HG02970 (cell line): ENCODE results near the gene RAB24.
A peak's percentile ranks its signal among the peaks of the same experiment; 100 is the strongest.
"Not testable (repeated sequence)": the region's sequence is repeated elsewhere in the genome, so short reads cannot be mapped to it uniquely, and the experiment has no call there.

Experiments
- ATAC-seq: cut with Tn5 transposase; IDR thresholded peaks from one replicate; pipeline ENCODE4 v1.9.1; 2021; ENCODE audit warnings: mild to moderate bottlenecking, moderate library complexity, moderate number of reproducible peaks; ENCODE audit not compliant: unreplicated experiment, low FRiP score

The RAB24 gene

DNA sequence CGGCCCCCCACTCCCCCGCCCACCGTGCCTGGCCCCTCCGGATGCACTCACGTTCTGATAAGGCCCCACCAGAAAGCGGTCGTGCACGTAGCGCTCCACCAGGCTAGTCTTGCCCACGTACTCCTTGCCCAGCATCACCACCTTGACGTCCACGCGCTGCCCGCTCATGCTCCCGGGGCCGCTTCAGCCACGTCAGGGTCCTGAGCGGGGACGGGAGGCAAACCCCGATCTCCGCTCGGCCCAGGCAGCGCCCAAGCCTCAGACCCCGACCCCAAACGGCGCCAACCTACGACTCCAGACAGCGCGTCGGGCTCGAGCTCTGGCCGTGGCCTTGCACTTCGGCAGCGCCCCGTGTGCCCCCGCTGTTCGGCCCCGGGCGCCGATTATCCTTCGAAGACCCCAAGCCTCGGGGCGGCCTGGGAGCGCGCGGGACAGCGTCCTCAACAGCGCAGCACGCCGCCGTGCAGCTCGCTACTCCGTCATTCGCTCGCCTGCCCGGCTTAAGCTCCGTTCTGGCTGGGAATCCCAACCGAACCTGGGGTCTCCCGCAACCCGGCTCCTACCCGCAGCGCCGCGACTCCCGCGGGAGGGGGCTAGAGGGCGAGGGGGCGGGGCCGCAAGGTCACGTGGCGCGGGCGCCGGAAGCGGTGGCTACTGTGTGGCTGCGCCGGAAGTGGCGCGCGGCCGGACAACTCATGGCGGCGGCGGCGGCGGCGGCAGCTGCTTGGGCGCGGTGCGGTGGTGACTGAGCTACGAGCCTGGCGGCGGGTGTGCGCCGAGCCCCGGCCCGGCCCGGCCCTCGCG is at the start of gene RAB24, which contains the start of gene PRELID1:
Gene RAB24, minus strand, starts transcription at position 599 of the 804 bp plus-strand sequence. Its CDS starts 431 bp downstream, at position 168.
Gene PRELID1, plus strand, starts transcription at position 679 of the 804 bp plus-strand sequence. CDS start 187 bp downstream, outside the sequence.
- ATAC-seq, result peak; percentile 63

DNA sequence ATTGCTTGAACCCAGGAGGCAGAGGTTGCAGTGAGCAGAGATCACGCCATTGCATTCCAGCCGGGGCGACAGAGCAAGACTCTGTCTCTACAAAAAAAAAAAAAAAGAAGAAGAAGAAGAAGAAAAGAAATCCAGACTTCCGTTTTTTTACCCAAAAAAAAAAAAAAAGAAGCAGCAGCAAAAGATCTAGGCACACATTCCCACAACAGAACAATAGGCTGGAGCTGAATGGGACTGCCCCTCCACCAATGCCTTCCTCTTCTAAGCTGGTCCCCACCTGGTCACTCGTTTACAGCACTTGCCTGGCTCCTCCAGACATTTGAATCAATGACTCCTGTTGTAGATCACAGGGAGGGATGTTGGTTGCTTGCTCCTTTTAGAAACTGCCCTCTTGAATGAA is 49.6 kb upstream of the RAB24 start:
- no peak for ATAC-seq

DNA sequence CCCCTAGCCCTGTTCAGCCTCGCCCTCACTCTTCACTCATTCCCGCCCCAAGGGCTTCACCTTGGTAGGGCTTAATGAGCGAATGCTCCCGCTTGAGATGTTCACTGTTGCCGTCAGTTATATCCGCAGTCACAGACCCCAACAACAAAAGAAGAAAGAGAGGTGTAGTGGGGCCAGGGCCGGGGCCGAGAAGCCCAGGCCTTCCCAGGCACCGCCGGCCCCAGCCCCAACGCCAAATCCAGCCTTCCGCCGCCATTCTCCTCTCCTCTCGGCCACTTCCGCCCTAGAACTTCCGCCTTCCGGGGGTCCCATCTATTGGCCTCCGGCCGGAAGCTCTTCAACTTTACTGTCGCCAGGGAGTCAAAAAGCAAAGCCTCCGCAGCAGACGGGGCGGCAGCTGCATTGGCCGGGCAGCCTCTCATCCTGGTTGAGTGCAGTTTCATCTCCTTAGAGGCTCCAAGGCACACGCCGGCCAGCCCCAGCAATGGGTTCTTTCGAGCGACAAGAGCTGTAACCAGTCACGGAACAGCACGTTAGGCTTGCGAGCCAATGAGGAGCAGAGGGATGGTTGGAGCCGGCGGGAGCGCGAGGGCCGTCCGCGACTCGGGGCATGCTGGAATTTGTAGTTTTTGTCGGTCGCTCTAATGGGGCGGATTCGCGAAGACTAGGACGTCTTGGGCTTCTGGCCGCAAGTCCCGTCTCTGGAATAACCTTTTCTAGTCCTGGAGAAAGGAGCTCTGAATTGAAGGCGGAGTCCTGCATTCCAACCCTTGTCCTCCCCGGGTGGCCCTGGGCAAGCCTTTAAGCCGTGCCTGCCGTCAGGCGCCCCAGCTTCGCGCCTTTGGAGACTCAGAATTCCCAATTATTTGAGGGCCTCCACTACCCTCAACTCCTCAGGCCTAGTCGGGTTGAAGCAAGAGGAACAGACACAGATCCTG is 48.1 kb upstream of the RAB24 start, which contains the start of gene LMAN2:
Gene LMAN2, minus strand, starts transcription at position 277 of the 938 bp plus-strand sequence. Its CDS starts 21 bp downstream, at position 256.
- peak; percentile 94 for ATAC-seq

DNA sequence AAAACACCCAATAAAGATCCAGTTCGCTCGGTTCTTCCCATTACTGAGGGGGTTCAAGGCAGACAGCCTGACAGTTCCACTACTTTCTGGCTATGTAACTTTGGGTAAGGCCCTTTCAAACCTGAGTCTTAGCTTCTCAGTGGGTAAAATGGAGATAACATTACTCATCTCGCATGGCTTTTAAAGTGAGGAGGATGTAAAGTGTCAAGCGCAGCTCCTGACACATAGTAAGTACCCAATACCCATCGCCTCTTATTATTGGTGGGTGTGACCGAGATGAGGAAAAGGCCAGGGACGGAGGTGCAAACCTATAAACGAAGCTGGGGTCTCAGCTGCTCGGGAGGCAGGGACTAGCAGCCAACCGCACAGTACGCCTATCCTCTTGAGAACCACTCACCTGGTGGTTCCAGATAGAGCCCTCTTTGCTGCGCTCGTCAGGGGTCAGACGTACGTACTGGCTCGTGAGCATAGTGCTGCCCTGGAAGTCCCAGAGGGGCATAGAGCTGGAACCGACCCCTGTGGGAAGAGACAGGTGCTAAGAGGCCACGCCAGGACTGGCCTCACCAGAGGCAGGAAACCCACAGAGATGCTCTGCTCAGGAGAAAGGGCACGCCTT is 47.4 kb upstream of the RAB24 start:
- no peak for ATAC-seq

DNA sequence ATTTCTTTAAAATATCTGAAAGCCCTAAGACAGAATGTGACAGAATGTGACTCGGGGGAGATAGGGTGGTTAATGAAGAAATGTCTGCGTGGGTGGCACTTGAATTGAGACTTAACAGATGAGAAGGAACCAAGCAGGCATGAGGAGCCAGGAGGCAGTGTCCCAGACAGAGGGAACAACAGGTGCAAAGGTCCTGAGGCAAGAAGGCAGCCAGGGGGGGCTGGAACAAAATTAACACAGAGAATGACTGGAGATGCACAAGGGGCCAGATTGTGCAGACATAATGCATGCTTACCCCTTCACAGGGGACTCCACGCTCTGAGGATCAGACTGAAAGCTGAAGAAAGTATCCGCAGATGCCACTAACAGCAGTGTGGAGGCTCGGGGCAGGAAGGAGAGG is 46.2 kb upstream of the RAB24 start:
- no peak for ATAC-seq

DNA sequence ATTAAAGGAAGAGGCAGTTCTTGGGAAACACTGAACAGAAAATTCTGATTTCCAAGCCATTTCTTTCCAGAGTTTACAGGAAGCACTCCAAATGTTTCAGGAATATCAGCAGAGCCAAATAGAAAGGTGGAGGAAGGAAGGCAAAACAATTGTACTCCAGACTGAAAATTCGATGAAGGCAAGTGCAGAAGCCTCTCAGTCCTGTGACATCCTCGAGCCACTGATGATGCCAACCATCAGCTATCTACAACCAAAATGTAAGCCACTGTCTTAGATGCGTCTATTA is 45.8 kb upstream of the RAB24 start:
- no peak for ATAC-seq

DNA sequence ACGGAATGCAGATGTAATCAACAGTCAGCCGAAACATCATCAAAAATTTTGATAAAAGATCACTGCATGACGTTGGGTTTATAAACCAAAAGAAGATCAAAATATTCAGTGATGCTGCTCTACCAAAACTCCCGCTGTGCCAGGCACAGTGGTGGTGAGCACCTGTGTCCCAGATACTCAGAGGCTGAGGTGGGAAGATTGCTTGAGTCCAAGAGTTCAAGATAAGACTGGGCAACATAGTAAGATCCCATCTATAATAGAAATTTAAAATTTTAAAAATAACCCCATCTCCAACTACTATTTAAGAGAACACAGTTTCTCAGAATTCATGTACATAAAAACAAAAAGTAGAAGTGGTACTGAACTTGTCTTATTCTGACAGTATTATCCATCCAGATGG is 44.2 kb upstream of the RAB24 start:
- no peak for ATAC-seq

DNA sequence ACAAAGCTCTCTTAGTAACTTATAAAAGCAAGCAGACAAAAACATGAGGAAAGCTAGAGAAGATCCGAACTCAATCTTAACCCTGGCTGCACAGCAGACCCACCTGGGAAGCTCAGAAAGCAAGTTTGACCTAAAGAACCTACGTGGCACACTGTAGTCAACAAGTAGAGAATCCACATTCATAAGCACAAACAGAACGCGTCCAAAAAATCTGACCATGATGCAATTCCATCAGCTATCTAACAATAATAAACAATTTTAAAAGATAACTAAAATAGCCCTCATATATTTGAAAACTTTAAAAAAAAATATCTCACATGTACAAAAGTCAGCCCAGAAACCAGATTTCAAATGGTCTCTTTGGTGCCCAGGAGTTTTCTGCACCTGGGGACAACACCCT is 43.3 kb upstream of the RAB24 start:
- no peak for ATAC-seq

DNA sequence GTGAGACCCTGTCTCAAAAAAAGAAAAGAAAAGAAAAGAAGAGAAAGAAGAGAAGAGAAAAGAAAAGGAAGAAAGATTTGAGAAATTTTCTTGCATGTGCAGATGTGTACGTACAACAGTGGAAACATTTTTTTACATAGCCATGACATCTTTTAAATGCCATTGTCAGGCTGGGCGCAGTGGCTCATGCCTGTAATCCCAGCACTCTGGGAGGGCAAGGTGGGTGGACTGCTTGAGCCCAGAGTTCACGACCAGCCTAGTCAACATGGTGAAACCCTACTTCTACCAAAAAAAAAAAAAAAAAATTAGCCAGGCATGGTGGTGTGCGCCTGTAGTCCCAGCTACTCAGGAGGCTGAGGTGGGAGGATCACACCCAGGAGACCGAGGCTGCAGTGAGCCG is 41.4 kb upstream of the RAB24 start:
- no peak for ATAC-seq

DNA sequence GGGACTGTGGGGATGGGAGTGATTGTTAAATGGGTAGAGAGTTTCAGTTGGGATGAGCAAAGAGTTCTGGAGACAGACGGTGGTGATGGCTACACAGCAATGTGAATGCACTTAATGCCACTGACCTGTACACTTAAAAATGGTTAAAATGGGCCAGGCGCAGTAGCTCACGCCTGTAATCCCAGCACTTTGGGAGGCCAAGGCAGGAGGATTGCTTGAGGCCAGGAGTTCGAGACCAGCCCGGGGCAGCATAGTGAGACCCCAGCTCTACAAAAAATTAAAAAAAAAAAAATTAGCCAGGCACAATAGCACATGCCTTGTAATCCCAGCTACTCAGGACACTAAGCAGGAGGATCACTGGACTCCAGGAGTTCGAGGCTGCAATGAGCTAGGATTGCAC is 40.3 kb upstream of the RAB24 start:
- ATAC-seq, result no peak

DNA sequence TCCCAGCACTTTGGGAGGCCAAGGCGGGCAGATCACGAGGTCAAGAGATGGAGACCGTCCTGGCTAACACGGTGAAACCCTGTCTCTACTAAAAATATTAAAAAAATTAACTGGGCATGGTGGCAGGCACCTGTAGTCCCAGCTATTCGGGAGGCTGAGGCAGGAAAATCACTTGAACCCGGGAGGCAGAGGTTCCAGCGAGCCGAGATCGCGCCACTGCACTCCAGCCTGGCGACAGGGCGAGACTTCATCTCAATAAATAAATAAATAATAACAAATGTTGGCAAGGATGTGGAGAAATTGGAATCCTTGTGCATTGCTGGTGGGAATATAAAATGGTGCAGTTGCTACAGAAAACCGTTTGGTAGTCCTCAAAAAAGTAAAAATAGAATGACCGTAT is 39.5 kb upstream of the RAB24 start:
- ATAC-seq, result not testable (repeated sequence)

DNA sequence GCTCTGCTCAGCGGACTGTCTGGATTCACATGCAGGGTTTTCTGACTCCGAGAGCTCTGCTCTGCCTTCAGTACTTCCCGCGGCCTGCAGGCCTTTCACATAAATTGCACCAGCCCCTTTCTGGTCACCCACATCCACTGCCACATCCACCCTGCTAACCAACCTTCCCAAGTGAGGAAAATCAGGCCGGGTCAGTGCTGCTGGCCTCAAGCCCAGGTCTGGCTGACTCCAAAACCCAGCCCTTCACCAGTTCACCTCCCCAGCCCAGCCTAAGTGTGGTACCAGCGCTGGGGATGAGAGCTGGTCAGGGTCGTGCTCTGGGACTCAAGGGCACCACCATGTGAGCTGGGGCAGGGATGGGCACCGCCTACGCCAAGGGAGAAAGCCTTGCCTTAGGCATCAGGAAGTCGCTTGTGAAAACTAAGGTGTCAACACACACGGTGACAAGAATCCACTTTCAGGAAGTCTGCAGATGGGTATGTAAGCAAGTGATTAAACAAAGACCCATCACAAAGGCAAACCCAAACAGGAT is 35.7 kb upstream of the RAB24 start:
- ATAC-seq, result no peak

DNA sequence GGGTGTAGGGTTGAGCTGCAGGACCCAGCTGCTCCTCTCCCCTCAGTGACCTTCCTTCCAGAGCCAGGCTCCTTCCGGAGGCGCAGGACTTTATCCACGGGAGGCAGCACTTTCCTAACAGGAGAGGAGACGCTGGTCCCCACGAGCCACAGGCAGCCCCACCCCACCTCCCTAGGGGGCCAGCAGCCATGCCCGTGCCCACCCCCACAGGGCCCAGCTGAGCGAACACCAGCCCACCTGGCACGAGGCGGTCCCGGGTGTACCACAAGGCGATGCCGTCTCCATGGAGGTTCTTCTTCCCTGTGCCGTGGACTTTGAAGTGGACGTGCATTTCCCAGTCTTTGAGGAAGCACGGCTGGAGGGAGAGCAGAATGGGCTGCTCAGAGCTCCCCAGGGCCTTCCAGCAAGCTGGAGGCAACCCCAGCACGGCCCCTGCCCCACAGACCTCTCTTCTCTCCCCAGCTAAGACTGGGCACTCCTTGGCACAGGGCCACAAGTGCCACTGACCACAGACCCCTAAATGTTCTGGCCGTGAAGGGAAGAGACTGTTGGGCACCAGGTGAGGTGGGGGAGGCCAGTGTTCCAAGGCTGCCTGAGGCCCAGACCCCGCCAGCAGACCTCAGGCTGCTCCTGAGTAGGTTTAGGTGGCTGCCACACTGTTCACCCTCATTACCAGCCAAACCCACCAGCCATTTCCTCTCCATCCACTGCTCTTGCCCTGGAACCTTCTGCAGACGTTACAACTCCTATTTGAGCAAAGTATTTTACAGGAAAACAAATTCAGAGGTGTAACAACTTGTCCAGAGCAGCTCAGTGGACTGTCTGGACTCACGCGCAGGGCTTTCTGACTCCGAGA is 35.0 kb upstream of the RAB24 start:
- no peak for ATAC-seq

DNA sequence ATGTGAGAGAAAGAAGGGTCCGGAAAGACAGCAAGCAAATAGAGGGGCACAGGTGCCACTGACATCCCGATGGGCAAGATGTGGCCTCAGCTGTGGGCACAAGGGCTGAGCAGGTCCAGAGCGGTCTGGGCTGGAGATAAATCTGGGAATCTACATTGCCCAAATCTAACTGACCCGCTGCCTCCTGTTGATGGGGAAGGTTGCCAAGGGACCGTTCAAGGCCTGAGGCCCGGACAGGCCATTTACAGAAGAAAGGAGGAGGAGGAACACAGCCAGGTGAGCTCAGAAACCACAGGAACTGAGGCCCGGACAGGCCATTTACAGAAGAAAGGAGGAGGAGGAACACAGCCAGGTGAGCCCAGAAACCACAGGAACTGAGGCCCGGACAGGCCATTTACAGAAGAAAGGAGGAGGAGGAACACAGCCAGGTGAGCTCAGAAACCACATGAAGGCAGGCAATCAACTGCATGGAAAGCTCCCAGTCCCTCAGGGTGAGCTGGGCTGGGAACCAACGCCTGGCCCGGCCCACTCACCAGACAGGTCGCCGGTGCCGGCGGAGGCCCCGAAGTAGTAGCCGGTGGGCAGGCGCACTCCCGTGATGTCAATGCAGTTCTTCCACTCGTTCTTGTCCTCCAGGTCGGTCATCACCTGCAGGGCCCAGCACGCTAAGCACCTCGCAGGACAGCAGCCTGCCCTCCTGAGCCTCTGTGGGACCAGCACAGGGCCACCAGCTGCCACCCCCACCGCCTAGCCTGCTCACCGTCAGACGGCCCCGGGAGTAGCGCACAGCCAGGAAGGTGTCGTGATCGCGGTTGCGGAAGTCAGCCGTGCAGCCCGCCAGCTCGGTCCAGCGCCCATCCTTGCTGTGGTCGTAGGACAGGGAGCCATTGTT is 33.3 kb upstream of the RAB24 start:
- no peak for ATAC-seq

DNA sequence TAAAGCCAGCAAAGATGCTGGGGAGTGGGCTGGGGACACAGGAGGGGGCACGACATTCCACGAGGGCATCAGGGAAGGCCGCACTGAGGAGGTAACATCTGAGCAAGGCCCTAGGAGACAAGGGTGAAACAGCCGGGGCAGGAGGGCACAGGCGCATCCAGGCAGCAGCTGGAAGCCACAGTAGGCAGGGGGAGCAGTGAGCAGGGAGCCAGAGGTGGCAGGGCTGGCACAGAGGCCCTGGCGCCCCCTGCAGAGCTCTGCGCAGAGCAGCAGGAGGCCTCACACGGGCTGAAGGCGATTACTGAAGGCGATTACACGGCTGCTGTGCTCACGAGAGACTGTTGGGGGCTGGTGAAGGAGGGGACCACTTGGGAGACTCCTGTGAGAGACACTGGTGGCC is 32.6 kb upstream of the RAB24 start:
- ATAC-seq, result no peak

DNA sequence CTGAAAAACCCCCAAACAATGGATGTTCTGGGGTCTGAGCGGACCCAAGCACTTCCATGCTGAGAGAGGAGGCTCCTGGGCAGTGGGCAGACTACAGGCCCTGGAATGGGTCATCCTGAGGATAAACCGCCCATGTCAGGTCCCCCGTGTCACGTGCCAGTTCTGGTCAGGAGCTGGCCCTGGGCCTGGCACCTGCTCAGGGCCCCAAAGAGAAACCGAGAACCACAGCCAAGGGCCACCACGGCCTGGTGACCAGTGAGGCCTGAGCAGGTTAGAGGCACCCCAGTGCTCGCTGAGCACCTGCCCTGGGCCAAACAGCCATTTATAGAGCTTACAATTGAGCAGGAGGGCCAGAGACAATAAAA is 32.2 kb upstream of the RAB24 start:
- no peak for ATAC-seq

DNA sequence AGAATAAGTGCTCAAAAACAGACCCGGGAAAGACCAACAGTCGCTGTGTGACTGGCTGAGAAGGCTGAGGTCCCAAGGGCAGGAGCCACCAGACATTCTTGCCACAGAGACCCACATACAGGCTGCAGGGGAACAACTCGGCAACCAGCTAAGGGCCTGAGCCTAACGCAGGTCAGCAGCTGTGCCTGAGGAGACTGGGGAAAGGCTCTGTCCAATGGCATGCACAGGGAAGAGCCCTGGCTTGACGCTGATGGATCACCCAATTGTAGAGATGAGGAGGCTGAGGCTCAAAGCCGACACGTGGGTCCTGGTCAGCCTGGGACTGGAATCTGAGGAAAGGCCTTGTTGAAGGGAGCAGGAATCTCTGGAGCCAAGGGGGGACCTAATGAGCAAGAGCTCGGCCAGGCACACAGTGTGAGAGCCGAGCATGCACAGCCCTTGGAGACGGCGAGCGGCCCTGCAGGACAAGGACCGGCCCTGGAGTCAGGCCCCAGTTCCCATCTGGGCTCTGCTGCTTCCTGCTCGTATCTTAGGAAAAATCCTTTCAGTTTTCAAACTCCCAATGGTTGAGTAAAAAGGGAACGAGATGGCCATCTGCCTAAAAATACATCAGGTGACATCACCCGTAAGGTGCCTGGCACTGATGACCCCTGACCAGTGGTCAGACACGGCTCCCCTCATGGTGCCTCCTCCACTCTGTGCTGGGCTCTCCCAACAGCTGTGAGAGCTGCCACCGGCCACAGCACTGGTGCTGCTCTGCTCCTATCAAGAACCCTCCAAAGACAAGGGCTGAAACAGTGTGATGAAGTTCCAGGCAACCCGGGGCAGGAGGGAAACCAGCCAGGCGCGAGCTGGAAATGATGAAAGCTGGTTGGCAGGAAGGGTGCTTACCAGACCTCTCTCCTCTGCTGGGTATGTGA is 31.5 kb upstream of the RAB24 start:
- no peak for ATAC-seq

DNA sequence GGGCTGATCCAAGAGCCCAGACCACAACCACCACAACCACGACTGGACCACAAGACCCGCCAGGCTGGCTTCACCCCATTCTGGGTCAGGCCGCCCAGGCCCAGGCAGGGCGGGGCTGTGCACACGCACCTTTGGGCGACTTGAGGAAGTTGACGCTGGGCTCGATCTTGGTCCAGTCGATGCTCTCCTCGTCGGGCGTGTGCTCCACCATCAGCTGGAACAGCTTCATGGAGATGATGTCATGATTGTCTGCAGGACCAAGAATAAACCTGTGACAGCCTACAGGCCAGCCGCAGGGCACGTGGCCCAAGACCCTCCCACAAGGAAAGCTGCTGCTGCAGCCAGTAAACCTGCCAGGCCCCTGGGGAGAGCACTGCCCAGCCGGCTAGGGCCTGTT is 30.6 kb upstream of the RAB24 start:
- ATAC-seq, result no peak
